ENCODE measurements around the gene NCAPD2. TPM values are rescaled to one million over a fixed set of nuclear protein-coding genes. Genes with fewer than 3 reads are reported as not detected.

The NCAPD2 gene
- total RNA-seq, 4 donors from 2014 or later: 17.0 to 29.3 (median 23.0) TPM

GRCh38 chr12:6526766-6527525, 33.0 kb downstream of the NCAPD2 start:
- WGBS, 2 donors: 84% methylated on average over 19 of the region's 19 CpGs
- Histone ChIP-seq H3K27me3 (no peaks in the 10 kb centered on the region), H3K36me3 (peaks cover 0 to 93% (median 38%) of the 10 kb centered on the region in 3 donors), H3K4me3 (no peak overlapping the region), H3K4me1 (peaks cover 0 to 4% (median 2%) of the 10 kb centered on the region in 4 donors), H3K9me3 (no peaks in the 10 kb centered on the region), H3K27ac (no peak overlapping the region)
- TF ChIP-seq POLR2A (IDR thresholded peaks at IDR 0.05) (no peak), EP300 (IDR thresholded peaks at IDR 0.05) (no peak)
- TF ChIP-seq, protein P1, sequence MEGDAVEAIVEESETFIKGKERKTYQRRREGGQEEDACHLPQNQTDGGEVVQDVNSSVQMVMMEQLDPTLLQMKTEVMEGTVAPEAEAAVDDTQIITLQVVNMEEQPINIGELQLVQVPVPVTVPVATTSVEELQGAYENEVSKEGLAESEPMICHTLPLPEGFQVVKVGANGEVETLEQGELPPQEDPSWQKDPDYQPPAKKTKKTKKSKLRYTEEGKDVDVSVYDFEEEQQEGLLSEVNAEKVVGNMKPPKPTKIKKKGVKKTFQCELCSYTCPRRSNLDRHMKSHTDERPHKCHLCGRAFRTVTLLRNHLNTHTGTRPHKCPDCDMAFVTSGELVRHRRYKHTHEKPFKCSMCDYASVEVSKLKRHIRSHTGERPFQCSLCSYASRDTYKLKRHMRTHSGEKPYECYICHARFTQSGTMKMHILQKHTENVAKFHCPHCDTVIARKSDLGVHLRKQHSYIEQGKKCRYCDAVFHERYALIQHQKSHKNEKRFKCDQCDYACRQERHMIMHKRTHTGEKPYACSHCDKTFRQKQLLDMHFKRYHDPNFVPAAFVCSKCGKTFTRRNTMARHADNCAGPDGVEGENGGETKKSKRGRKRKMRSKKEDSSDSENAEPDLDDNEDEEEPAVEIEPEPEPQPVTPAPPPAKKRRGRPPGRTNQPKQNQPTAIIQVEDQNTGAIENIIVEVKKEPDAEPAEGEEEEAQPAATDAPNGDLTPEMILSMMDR (IDR thresholded peaks at IDR 0.05): no peak
- no peak for DNase-seq (ENCODE audit: low spot score in 2 of 2)

GRCh38 chr12:6527711-6528110, 33.8 kb downstream of the NCAPD2 start:
- WGBS, 2 donors: 81 to 94% methylated on average over 4 of the region's 4 CpGs
- peaks cover 0 to 86% (median 31%) of the 10 kb centered on the region in 3 donors for H3K36me3 ChIP-seq
- H3K4me1 ChIP-seq: peaks cover 0 to 12% (median 9%) of the 10 kb centered on the region in 4 donors
- H3K4me3 ChIP-seq: no peak overlapping the region
- H3K27me3 ChIP-seq: no peaks in the 10 kb centered on the region
- H3K27ac ChIP-seq: no peak overlapping the region
- H3K9me3 ChIP-seq: no peaks in the 10 kb centered on the region
- TF ChIP-seq EP300 (IDR thresholded peaks at IDR 0.05) (no peak), POLR2A (IDR thresholded peaks at IDR 0.05) (no peak)
- TF ChIP-seq, protein P1 (IDR thresholded peaks at IDR 0.05): no peak
- no peak for DNase-seq (ENCODE audit: low spot score in 2 of 2)

DNA sequence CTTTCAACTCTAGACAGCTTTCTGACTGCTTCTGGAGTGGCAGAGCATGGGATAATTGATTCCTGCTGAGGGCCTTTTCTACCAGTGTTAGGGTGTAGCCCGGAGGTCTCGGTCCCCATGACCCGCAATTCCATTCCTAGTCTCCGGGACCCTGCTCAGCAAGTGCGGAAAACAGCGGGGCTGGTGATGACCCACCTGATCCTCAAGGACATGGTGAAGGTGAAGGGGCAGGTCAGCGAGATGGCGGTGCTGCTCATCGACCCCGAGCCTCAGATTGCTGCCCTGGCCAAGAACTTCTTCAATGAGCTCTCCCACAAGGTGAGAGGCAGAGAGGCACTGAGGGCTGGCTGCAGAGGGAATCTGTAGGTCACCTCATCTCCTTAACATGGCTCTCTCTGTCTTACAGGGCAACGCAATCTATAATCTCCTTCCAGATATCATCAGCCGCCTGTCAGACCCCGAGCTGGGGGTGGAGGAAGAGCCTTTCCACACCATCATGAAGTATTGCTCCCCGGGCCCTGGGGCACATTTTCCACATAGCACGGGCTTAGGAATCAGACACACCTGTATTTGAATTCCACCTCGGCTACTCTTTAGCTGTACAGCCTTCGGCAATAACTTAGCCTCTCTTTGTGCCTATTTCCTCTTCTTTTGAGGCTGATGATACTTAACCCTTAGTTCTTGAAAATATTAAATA, 34.8 kb downstream of the NCAPD2 start:
- WGBS, 2 donors: 73 to 86% methylated on average over 14 to 17 of the region's 17 CpGs
- Histone ChIP-seq H3K27me3 (no peaks in the 10 kb centered on the region), H3K4me3 (no peak overlapping the region), H3K9me3 (no peaks in the 10 kb centered on the region), H3K27ac (no peak overlapping the region), H3K4me1 (peaks cover 0 to 18% (median 16%) of the 10 kb centered on the region in 4 donors), H3K36me3 (peaks cover 0 to 76% (median 29%) of the 10 kb centered on the region in 3 donors)
- TF ChIP-seq, protein P1 (IDR thresholded peaks at IDR 0.05): no peak
- TF ChIP-seq EP300 (IDR thresholded peaks at IDR 0.05): no peak
- TF ChIP-seq POLR2A (IDR thresholded peaks at IDR 0.05): no peak
- no peak for DNase-seq (ENCODE audit: low spot score in 2 of 2)

GRCh38 chr12:6529291-6529737, 35.4 kb downstream of the NCAPD2 start:
- H3K36me3 ChIP-seq: peaks cover 0 to 70% (median 29%) of the 10 kb centered on the region in 3 donors
- H3K27ac ChIP-seq: no peak overlapping the region

More at GRCh38 chr12:6529291-6529737, 35.4 kb downstream of the NCAPD2 start:
- DNase-seq (ENCODE audit: low spot score in 2 of 2): no peak
- peaks cover 0 to 19% (median 16%) of the 10 kb centered on the region in 4 donors for H3K4me1 ChIP-seq
- H3K4me3 ChIP-seq: no peak overlapping the region
- H3K27me3 ChIP-seq: no peaks in the 10 kb centered on the region
- TF ChIP-seq EP300 (IDR thresholded peaks at IDR 0.05): no peak
- TF ChIP-seq, protein P1 (IDR thresholded peaks at IDR 0.05): no peak
- no peak for TF ChIP-seq POLR2A (IDR thresholded peaks at IDR 0.05)
- 57 to 65% methylated on average over 7 to 9 of the region's 9 CpGs for WGBS, 2 donors
- H3K9me3 ChIP-seq: no peaks in the 10 kb centered on the region
